ENCODE data around the gene GSTM4. TPM values are rescaled to one million over a fixed set of nuclear protein-coding genes. Genes with fewer than 3 reads are reported as not detected.
A peak's percentile ranks its signal among the peaks of the same experiment; 100 is the strongest.

Gene GSTM4
- total and polyA plus RNA-seq, 2 donors (not counting 1 experiment from before 2014, with no cell fraction given), result 28.6 to 56.5 TPM

DNA sequence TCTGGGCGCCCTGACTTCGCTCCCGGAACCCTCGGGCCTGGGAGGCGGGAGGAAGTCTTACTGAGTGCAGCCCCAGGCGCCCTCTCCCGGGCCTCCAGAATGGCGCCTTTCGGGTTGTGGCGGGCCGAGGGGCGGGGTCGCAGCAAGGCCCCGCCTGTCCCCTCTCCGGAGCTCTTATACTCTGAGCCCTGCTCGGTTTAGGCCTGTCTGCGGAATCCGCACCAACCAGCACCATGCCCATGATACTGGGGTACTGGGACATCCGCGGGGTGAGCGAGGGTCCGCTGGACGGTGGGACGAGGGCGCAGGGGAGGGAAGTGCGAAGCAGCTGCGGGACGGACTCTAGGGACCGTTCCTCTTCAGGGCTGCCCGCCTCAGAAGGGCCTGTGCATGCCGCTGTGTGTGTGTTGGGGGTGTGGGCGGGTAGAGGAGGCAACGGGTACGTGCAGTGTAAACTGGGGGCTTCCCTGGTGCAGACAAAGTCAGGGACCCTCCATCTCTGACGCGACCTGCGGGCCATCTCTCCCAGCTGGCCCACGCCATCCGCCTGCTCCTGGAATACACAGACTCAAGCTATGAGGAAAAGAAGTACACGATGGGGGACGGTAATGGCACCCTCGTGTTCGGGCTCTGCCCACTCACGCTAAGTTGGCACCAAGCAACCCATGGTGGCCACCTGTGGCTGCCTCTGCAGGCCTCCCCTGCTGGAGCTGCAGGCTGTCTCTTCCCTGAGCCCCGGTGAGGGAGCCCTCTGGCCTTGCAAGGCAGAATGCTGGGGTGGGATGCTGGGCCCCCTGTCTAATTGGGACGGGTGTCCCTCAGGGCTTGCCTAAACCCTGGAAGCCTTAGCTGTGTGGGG is 32.0 kb downstream of the GSTM4 start, which contains the start of gene GSTM1:
TSS of gene GSTM1 (plus strand) at position 177 of the 859 bp plus-strand sequence. CDS start at position 234, 57 bp downstream.
- Mint-ChIP-seq H3K4me1 (peaks cover 6% of the 10 kb centered on the region), H3K27me3 (no peaks in the 10 kb centered on the region), H3K4me3 (peak within 1 kb of the TSS; percentile 92), H3K27ac (peak within 1 kb of the TSS; percentile 92), H3K9me3 (ENCODE audit: insufficient read depth) (no peaks in the 10 kb centered on the region)
- Histone ChIP-seq H3K4me3 (ENCODE audit: control extremely low read depth in 1 of 5, extremely low read depth in 1 of 5, insufficient read depth in 1 of 5, low read depth in 2 of 5, low read length in 4 of 5) (peak within 1 kb of the TSS in 3 of 5 experiments; percentile 56 to 82 (median 64)), H3K27me3 (replicated peaks in 1 of 4; ENCODE audit: control extremely low read depth in 1 of 4, control insufficient read depth in 3 of 4, insufficient read depth in 4 of 4, low read length in 3 of 4) (no peaks in the 10 kb centered on the region), H3K9ac (ENCODE audit: low read length) (peak within 1 kb of the TSS; percentile 79), H3K27ac (ENCODE audit: low read length in 2 of 2) (peak within 1 kb of the TSS in 1 of 2 donors; percentile 63), H3K36me3 (replicated peaks in 1 of 2; ENCODE audit: control extremely low read depth in 1 of 2, control insufficient read depth in 1 of 2, extremely low read depth in 1 of 2, insufficient read depth in 2 of 2, low read length in 1 of 2) (no peaks in the 10 kb centered on the region), H4K20me1 (ENCODE audit: control insufficient read depth, insufficient read depth, low read length, poor library complexity, severe bottlenecking) (no peaks in the 10 kb centered on the region), H3K79me2 (ENCODE audit: control insufficient read depth, insufficient read depth, low read length) (no peaks in the 10 kb centered on the region), H3K4me2 (replicated peaks; ENCODE audit: low read depth, low read length, poor library complexity, severe bottlenecking) (peak within 1 kb of the TSS; percentile 75), H2AFZ (ENCODE audit: insufficient read depth, low read depth, low read length, poor library complexity, severe bottlenecking) (peak within 1 kb of the TSS; percentile 98), H3K4me1 (ENCODE audit: control insufficient read depth in 2 of 2, insufficient read depth in 2 of 2, low read length in 2 of 2) (no peaks in the 10 kb centered on the region), H3K9me3 (ENCODE audit: control extremely low read depth in 1 of 3, control insufficient read depth in 2 of 3, insufficient read depth in 1 of 3, low read length in 2 of 3) (no peaks in the 10 kb centered on the region)
- CTCF ChIA-PET, result interaction anchor here (0.6 to 2.1 kb wide), 9 partner anchors 44 to 324 kb away, joined by 3 to 21 read pairs (median 4); partner anchors contain the start of gene GNAI3
- POLR2A ChIA-PET, result interaction anchor here (0.6 to 1.9 kb wide), 4 partner anchors 32 to 297 kb away, joined by 3 to 5 read pairs (median 4); partner anchors contain the start of genes AHCYL1, GNAI3 and GSTM4
- TF ChIP-seq, protein P1, sequence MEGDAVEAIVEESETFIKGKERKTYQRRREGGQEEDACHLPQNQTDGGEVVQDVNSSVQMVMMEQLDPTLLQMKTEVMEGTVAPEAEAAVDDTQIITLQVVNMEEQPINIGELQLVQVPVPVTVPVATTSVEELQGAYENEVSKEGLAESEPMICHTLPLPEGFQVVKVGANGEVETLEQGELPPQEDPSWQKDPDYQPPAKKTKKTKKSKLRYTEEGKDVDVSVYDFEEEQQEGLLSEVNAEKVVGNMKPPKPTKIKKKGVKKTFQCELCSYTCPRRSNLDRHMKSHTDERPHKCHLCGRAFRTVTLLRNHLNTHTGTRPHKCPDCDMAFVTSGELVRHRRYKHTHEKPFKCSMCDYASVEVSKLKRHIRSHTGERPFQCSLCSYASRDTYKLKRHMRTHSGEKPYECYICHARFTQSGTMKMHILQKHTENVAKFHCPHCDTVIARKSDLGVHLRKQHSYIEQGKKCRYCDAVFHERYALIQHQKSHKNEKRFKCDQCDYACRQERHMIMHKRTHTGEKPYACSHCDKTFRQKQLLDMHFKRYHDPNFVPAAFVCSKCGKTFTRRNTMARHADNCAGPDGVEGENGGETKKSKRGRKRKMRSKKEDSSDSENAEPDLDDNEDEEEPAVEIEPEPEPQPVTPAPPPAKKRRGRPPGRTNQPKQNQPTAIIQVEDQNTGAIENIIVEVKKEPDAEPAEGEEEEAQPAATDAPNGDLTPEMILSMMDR (IDR thresholded peaks at IDR 0.05), result peak; percentile 20
- TF ChIP-seq EZH2 (IDR thresholded peaks at IDR 0.05; ENCODE audit: borderline replicate concordance, insufficient read depth, low read depth, low read length, poor library complexity, severe bottlenecking), result no peak
- no CpG with 5 or more reads among the region's 46 CpGs for WGBS (ENCODE audit: insufficient coverage)
- intact Hi-C loops (cut with micrococcal nuclease), result loop anchor here (2.0 kb wide), 2 partner anchors 45 to 53 kb away; partner anchors contain the start of gene GSTM3
- peak; percentile 81 for DNase-seq
- ATAC-seq (ENCODE audit: low read depth), result peak; percentile 98

Data from B cell (primary cell).